HepG2 (cell line): ENCODE results near the gene NDRG2. TPM values are rescaled to one million over a fixed set of nuclear protein-coding genes. Genes with fewer than 3 reads are reported as not detected.

Source experiments
- ATAC-seq: fragments of 200-7000 bp; cut with Tn5 transposase; 3 replicates; pipeline ENCODE4 v1.9.1; 2020; ENCODE audit warnings: mild to moderate bottlenecking, moderate library complexity
- BruUV-seq: library from RNA; stranded (reverse); fragments of 400-500 nt; replicated peaks from 2 replicates; lab custom pipeline; 2021; lab: Mats Ljungman, UMichigan
- CTCF ChIA-PET: fragments of 300-600 bp; formaldehyde crosslinking; extraction: SDS; loops from one replicate; lab custom pipeline; 2021; ENCODE audit warnings: low total read pairs, inconsistent platforms, low intra/inter-chr PET ratio; lab: Yijun Ruan, JAX
- POLR2A ChIA-PET: fragments of 350-600 bp; sonication (Branson Sonifier 250); formaldehyde crosslinking; loops from one replicate; lab custom pipeline; 2020; ENCODE audit warnings: antibody characterized with exemption, inconsistent platforms; lab: Yijun Ruan, JAX
- DNase-seq: peaks from one replicate; pipeline ENCODE4 v3.0.0-alpha.2; 2015; ENCODE audit warnings: low spot score
- FAIRE-seq: peaks from 3 replicates; lab custom pipeline; 2011; peaks lifted over from hg19 to GRCh38; lab: Jason Lieb, UNC
- H2AFZ ChIP-seq: one replicate; pipeline ENCODE4 v1.6.1; 2011; ENCODE audit warnings: low read length, inconsistent platforms
- H3K27ac ChIP-seq: fragments of 300-600 bp; 3 replicates; pipeline ENCODE4 v1.8.0; 2011; ENCODE audit warnings: mixed run types, mild to moderate bottlenecking, mixed read lengths, low read length, inconsistent platforms; ENCODE audit not compliant: insufficient read depth; ENCODE audit errors: extremely low read length
- H3K27me3 ChIP-seq, 2 experiments: fragments of 200-600 bp in 1 of 2; 2 replicates in 1 of 2; 3 replicates in 1 of 2; pipeline versions ENCODE4 v1.6.0 to v1.8.0; 2011; ENCODE audit warnings: low read length in 2 of 2, mild to moderate bottlenecking in 2 of 2, moderate library complexity in 2 of 2, inconsistent platforms in 1 of 2; ENCODE audit not compliant: insufficient read depth in 2 of 2, control insufficient read depth in 1 of 2
- H3K36me3 ChIP-seq, 2 experiments: fragments of 200-600 bp in 1 of 2; replicated peaks in 1 of 2; 2 replicates in 1 of 2; 3 replicates in 1 of 2; pipeline versions ENCODE4 v1.5.1 to v1.8.0; 2011; ENCODE audit warnings: low read length in 2 of 2, inconsistent platforms in 1 of 2; ENCODE audit not compliant: insufficient read depth in 2 of 2, control insufficient read depth in 1 of 2
- H3K4me1 ChIP-seq: 2 replicates; pipeline ENCODE4 v1.5.1; 2012; ENCODE audit warnings: low read length, inconsistent platforms; ENCODE audit not compliant: insufficient read depth
- H3K4me2 ChIP-seq: 2 replicates; pipeline ENCODE4 v1.6.0; 2011; ENCODE audit warnings: low read depth, low read length, inconsistent platforms
- H3K4me3 ChIP-seq, 3 experiments: fragments of 200-600 bp in 1 of 3; sonication (generic), shearing (Covaris generic) in 1 of 3; replicated peaks in 1 of 3; 2 replicates each; pipeline ENCODE4 v1.5.1; 2011 to 2016; ENCODE audit warnings: low read length in 3 of 3, inconsistent platforms in 2 of 3, low read depth in 2 of 3, mild to moderate bottlenecking in 2 of 3, control low read depth in 1 of 3, mixed read lengths in 1 of 3; ENCODE audit not compliant: insufficient read depth in 1 of 3
- H3K79me2 ChIP-seq: one replicate; pipeline ENCODE4 v1.6.1; 2011; ENCODE audit warnings: low read length, inconsistent platforms; ENCODE audit not compliant: insufficient read depth
- H3K9ac ChIP-seq: 2 replicates; pipeline ENCODE4 v1.6.0; 2011; ENCODE audit warnings: mild to moderate bottlenecking, low read depth, low read length, inconsistent platforms; ENCODE audit not compliant: insufficient read depth
- H3K9me3 ChIP-seq: 2 replicates; pipeline ENCODE4 v1.5.1; 2012; ENCODE audit warnings: mild to moderate bottlenecking, low read length
- H4K20me1 ChIP-seq: 2 replicates; pipeline ENCODE4 v1.6.0; 2011; ENCODE audit warnings: inconsistent platforms, mild to moderate bottlenecking, low read length, moderate library complexity; ENCODE audit not compliant: insufficient read depth
- ARNTL ChIP-seq: sonication (generic); formaldehyde crosslinking; IDR thresholded peaks from 2 replicates; pipeline ENCODE4 v1.4.0; 2020; ENCODE audit warnings: mild to moderate bottlenecking, missing genetic modification reagents
- SSRP1 ChIP-seq: IDR thresholded peaks from 2 replicates; pipeline ENCODE4 v1.6.1; 2016; ENCODE audit warnings: control low read depth
- TEAD3 ChIP-seq: optimal IDR thresholded peaks from 2 replicates; pipeline ENCODE3; 2016; ENCODE audit warnings: borderline replicate concordance
- ZNF317 ChIP-seq: sonication (generic); formaldehyde crosslinking; IDR thresholded peaks from 2 replicates; pipeline ENCODE4 v1.5.0; 2020; ENCODE audit warnings: mild to moderate bottlenecking, missing genetic modification reagents
- ZZZ3 ChIP-seq: sonication (generic); formaldehyde crosslinking; IDR thresholded peaks from 2 replicates; pipeline ENCODE4 v1.4.0; 2020; ENCODE audit warnings: missing genetic modification reagents, mild to moderate bottlenecking, borderline replicate concordance
- WGBS: methylation state at CpG from one replicate; pipeline ENCODE4 v1.1.6; 2017; ENCODE audit warnings: low lambda C conversion rate; 5-methylcytosine and 5-hydroxymethylcytosine counted together
- in situ Hi-C: cut with HindIII; loops from 2 replicates; pipeline ENCODE4 v1.10.0; 2017; ENCODE audit warnings: low pct_unique_long_range_greater_than_20kb; ENCODE audit not compliant: extremely low pct_ligation_motif_present
- intact Hi-C: fragments of 100-400 bp; cut with micrococcal nuclease; formaldehyde crosslinking; loops from one replicate; pipeline ENCODE4 v1.10.0; 2022; ENCODE audit not compliant: unreplicated experiment
- polyA plus RNA-seq, 8 experiments: library from polyadenylated mRNA; depleted of rRNA in 3 of 8; stranded (reverse) in 7 of 8; unstranded in 1 of 8; fragments of >200 nt; fragmentation: Illumina TruSeq in 4 of 8; extraction: Trizol in 4 of 8; gene quantifications; 2 replicates each; pipeline versions ENCODE4 v1.2.1 to v1.2.3, GENCODE V29; 2011 to 2016; ENCODE audit warnings: low read depth in 4 of 8, missing spikeins in 1 of 8, mixed read lengths in 1 of 8; ENCODE audit not compliant: insufficient read depth in 1 of 8
- total RNA-seq, 5 experiments: library from RNA; depleted of rRNA; stranded (reverse); fragments of >200 nt; fragmentation: Illumina TruSeq; extraction: Trizol; gene quantifications; 2 replicates each; pipeline ENCODE4 v1.2.3, GENCODE V29; 2016; ENCODE audit warnings: low read depth in 1 of 5
- TF ChIP-seq, protein P1 (sequence below): sonication (generic); formaldehyde crosslinking; IDR thresholded peaks from 2 replicates; pipeline ENCODE4 v1.4.0; 2020; ENCODE audit warnings: mild to moderate bottlenecking, missing genetic modification reagents
- TF ChIP-seq, protein P2 (sequence below), 2 experiments: IDR thresholded peaks; 2 replicates each; pipeline ENCODE4 v1.6.1; 2011 to 2012; ENCODE audit warnings: low read length in 2 of 2, borderline replicate concordance in 1 of 2, low read depth in 1 of 2, mild to moderate bottlenecking in 1 of 2, moderate library complexity in 1 of 2

The NDRG2 gene
- total and polyA plus RNA-seq, 2 of the 13 experiments (the other 11 are each of a cell fraction or from before 2014, with no cell fraction given): 27.2 to 189 TPM

DNA sequence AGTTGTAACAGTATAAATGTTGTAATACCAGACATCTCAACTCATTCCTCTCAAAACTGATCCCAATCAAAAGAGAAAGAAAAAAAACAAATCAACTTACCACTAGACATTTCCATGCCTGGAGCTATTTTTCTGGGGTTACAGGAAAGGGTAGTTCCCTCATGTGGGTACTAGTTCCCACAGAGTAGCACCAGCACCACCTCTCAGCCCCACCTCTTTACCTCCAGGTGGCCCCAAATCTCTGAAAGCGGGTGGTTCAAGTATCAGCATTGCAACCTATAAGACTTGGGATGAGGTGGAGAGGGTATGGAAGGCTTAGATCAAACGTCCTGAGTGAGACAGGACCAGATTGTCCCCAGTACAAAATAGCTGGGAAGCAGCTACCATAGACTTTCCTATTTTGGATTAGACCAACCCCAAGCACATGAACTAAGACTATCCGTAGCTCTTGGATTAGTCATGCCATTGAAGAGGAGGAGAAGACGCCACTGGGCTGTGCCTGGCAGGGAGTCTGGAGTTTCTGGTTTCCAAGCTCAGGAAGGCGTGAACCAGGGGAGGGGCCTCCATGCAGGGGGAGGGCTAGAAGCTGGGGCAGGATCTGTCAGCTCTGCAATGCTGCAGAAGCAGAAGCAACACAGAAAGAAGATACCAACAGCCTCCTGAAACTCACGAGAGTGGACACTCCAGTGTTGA, 26.0 kb downstream of the NDRG2 start, which contains the start of gene SLC39A2:
SLC39A2 (plus strand) TSS at position 620 of the 693 bp plus-strand sequence. CDS start 154 bp downstream, outside the sequence.
- FAIRE-seq (no peak), ATAC-seq (no peak)
- Histone ChIP-seq H3K79me2 (no peaks in the 10 kb centered on the region), H4K20me1 (no peaks in the 10 kb centered on the region), H2AFZ (no peak within 1 kb of the TSS), H3K27ac (no peak within 1 kb of the TSS), H3K4me2 (no peak within 1 kb of the TSS), H3K36me3 (peaks cover 16 to 29% of the 10 kb centered on the region in 2 experiments), H3K4me1 (peaks cover 17% of the 10 kb centered on the region), H3K27me3 (0 out of 5 replicates have a peak, but pooled peaks cover 0 to 1% of the 10 kb centered on the region in 2 experiments), H3K9me3 (no peaks in the 10 kb centered on the region), H3K4me3 (no peak within 1 kb of the TSS)
- 80% methylated on average over 6 of the region's 6 CpGs for WGBS
- BruUV-seq: no TSS peak
- in situ Hi-C loops (loop anchor here (25.0 kb wide), 1 partner anchor 662 kb away; the partner anchor contains the start of genes CCNB1IP1 and PARP2), intact Hi-C loops (no loop called here)
- no peak for TF ChIP-seq TEAD3
- no peak for TF ChIP-seq SSRP1
- TF ChIP-seq ZZZ3 (CRISPR knock-in tag): no peak
- no peak for TF ChIP-seq ARNTL (CRISPR knock-in tag)
- TF ChIP-seq ZNF317 (CRISPR knock-in tag): no peak
- TF ChIP-seq, protein P1, sequence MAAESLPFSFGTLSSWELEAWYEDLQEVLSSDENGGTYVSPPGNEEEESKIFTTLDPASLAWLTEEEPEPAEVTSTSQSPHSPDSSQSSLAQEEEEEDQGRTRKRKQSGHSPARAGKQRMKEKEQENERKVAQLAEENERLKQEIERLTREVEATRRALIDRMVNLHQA (CRISPR knock-in tag): no peak
- TF ChIP-seq, protein P2, sequence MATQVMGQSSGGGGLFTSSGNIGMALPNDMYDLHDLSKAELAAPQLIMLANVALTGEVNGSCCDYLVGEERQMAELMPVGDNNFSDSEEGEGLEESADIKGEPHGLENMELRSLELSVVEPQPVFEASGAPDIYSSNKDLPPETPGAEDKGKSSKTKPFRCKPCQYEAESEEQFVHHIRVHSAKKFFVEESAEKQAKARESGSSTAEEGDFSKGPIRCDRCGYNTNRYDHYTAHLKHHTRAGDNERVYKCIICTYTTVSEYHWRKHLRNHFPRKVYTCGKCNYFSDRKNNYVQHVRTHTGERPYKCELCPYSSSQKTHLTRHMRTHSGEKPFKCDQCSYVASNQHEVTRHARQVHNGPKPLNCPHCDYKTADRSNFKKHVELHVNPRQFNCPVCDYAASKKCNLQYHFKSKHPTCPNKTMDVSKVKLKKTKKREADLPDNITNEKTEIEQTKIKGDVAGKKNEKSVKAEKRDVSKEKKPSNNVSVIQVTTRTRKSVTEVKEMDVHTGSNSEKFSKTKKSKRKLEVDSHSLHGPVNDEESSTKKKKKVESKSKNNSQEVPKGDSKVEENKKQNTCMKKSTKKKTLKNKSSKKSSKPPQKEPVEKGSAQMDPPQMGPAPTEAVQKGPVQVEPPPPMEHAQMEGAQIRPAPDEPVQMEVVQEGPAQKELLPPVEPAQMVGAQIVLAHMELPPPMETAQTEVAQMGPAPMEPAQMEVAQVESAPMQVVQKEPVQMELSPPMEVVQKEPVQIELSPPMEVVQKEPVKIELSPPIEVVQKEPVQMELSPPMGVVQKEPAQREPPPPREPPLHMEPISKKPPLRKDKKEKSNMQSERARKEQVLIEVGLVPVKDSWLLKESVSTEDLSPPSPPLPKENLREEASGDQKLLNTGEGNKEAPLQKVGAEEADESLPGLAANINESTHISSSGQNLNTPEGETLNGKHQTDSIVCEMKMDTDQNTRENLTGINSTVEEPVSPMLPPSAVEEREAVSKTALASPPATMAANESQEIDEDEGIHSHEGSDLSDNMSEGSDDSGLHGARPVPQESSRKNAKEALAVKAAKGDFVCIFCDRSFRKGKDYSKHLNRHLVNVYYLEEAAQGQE (IDR thresholded peaks at IDR 0.05; ENCODE audit: borderline replicate concordance in 1 of 2, low read depth in 1 of 2, low read length in 2 of 2): no peak
- TF ChIP-seq, all 625 proteins: peak for 0
- ChIA-PET CTCF (no interaction called here), POLR2A (no interaction called here)
- no peak for DNase-seq
- H3K9ac ChIP-seq: no peak within 1 kb of the TSS
